A549 (cell line): Measurements from ENCODE around the gene NFATC4. TPM values are rescaled to one million over a fixed set of nuclear protein-coding genes. Genes with fewer than 3 reads are reported as not detected.

Experiments used
- ATAC-seq, 2 experiments: fragments of 200-7000 bp in 1 of 2; fragments of >200 bp in 1 of 2; cut with Nextera tagmentation in 1 of 2; cut with Tn5 transposase in 1 of 2; 3 replicates each; pipeline versions ENCODE4 v1.8.0 to v1.9.1; 2018 to 2020; ENCODE audit warnings: mild to moderate bottlenecking in 1 of 2, moderate library complexity in 1 of 2
- CTCF ChIA-PET: fragments of 300-600 bp; sonication (Branson Sonifier 250); formaldehyde crosslinking; extraction: SDS; loops from one replicate; lab custom pipeline; 2021; ENCODE audit warnings: antibody characterized with exemption, inconsistent platforms; lab: Yijun Ruan, JAX
- POLR2A ChIA-PET: fragments of 350-600 bp; formaldehyde crosslinking; extraction: SDS; loops from one replicate; lab custom pipeline; 2021; ENCODE audit warnings: antibody characterized with exemption, inconsistent platforms; lab: Yijun Ruan, JAX
- DNase-seq, 2 experiments: peaks; one replicate each; pipeline versions ENCODE4 v3.0.0 to v3.0.0-alpha.2; 2011 to 2016; ENCODE audit warnings: low read depth in 1 of 2, low spot score in 1 of 2
- FAIRE-seq: peaks from 2 replicates; lab custom pipeline; 2011; peaks lifted over from hg19 to GRCh38; lab: Jason Lieb, UNC
- H3K27ac ChIP-seq, 2 experiments: fragments of >200 bp; sonication (Bioruptor Twin); formaldehyde crosslinking; 3 replicates each; pipeline ENCODE4 v1.5.1; 2016 to 2017
- H3K4me1 ChIP-seq: fragments of >200 bp; sonication (Bioruptor Twin); formaldehyde crosslinking; 3 replicates; pipeline ENCODE4 v1.6.1; 2016
- H3K4me2 ChIP-seq: fragments of >200 bp; sonication (Bioruptor Twin); formaldehyde crosslinking; 3 replicates; pipeline ENCODE4 v1.6.1; 2016
- H3K4me3 ChIP-seq: fragments of >200 bp; sonication (Bioruptor Twin); formaldehyde crosslinking; 3 replicates; pipeline ENCODE4 v1.5.1; 2016
- H3K9me3 ChIP-seq: fragments of >200 bp; sonication (Bioruptor Twin); formaldehyde crosslinking; 3 replicates; pipeline ENCODE4 v1.6.1; 2016
- CBX2 ChIP-seq: fragments of 200-600 bp; sonication (generic); IDR thresholded peaks from 2 replicates; pipeline ENCODE4 v1.6.1; 2016; ENCODE audit warnings: low read depth, mild to moderate bottlenecking, borderline replicate concordance
- CBX8 ChIP-seq: fragments of 200-600 bp; sonication (generic); IDR thresholded peaks from 2 replicates; pipeline ENCODE4 v1.6.1; 2016
- CEBPB ChIP-seq, 2 experiments: fragments of >200 bp in 1 of 2; sonication (Bioruptor Twin) in 1 of 2; formaldehyde crosslinking in 1 of 2; IDR thresholded peaks; 2 replicates each; pipeline ENCODE4 v1.6.1; 2012 to 2016
- CHD2 ChIP-seq: fragments of 150-350 bp; IDR thresholded peaks from 2 replicates; pipeline ENCODE4 v1.6.1; 2014; ENCODE audit warnings: low read length; ENCODE audit not compliant: partially characterized antibody
- HOXB5 ChIP-seq: fragments of 250-450 bp; sonication (Bioruptor Pico); IDR thresholded peaks from 2 replicates; pipeline ENCODE4 v1.5.0; 2020; ENCODE audit warnings: mild to moderate bottlenecking, moderate library complexity
- KDM1A ChIP-seq: fragments of 200-600 bp; sonication (generic); IDR thresholded peaks from 2 replicates; pipeline ENCODE4 v1.6.1; 2016; ENCODE audit warnings: low read depth, mild to moderate bottlenecking
- MAZ ChIP-seq: fragments of 150-350 bp; IDR thresholded peaks from 2 replicates; pipeline ENCODE4 v1.6.1; 2014; ENCODE audit warnings: antibody characterized with exemption, low read depth, low read length, borderline replicate concordance
- NPAS2 ChIP-seq: fragments of 250-450 bp; sonication (Bioruptor Pico); IDR thresholded peaks from 2 replicates; pipeline ENCODE4 v1.8.0; 2022; ENCODE audit warnings: mild to moderate bottlenecking, moderate library complexity, borderline replicate concordance
- PHF8 ChIP-seq: fragments of 200-600 bp; sonication (generic); IDR thresholded peaks from 2 replicates; pipeline ENCODE4 v1.6.1; 2016; ENCODE audit warnings: low read depth, mild to moderate bottlenecking, antibody characterized with exemption, moderate library complexity, borderline replicate concordance
- RARB ChIP-seq: fragments of 250-450 bp; sonication (Bioruptor Pico); IDR thresholded peaks from 2 replicates; pipeline ENCODE4 v1.8.0; 2021; ENCODE audit warnings: mild to moderate bottlenecking, moderate library complexity
- SREBF2 ChIP-seq: fragments of 450-650 bp; IDR thresholded peaks from 2 replicates; pipeline ENCODE4 v1.6.1; 2014; ENCODE audit warnings: mild to moderate bottlenecking, moderate library complexity
- TP53 ChIP-seq: fragments of 250-450 bp; sonication (Bioruptor Pico); IDR thresholded peaks from 2 replicates; pipeline ENCODE4 v1.5.0; 2021; ENCODE audit warnings: mild to moderate bottlenecking, moderate library complexity
- ZNF302 ChIP-seq: fragments of 250-450 bp; sonication (Bioruptor Pico); IDR thresholded peaks from 2 replicates; pipeline ENCODE4 v1.9.0; 2021; ENCODE audit warnings: inconsistent platforms, mild to moderate bottlenecking, moderate library complexity
- WGBS: methylation state at CpG from one replicate; pipeline ENCODE4 v1.1.6; 2017; ENCODE audit errors: missing lambda C conversion rate; 5-methylcytosine and 5-hydroxymethylcytosine counted together
- polyA plus RNA-seq, 4 experiments: library from polyadenylated mRNA; depleted of rRNA in 3 of 4; stranded (reverse); fragments of >200 nt; fragmentation: RNase III in 1 of 4; extraction: RNeasy Plus Mini Kit Qiagen cat#74134 plus additional on column Dnase treatment in 1 of 4; gene quantifications; 2 replicates in 3 of 4; 3 replicates in 1 of 4; pipeline ENCODE4 v1.2.3, GENCODE V29; 2011 to 2017
- TF ChIP-seq, protein P1 (sequence below): fragments of 250-450 bp; sonication (Bioruptor Pico); IDR thresholded peaks from 2 replicates; pipeline ENCODE4 v1.5.0; 2021; ENCODE audit warnings: mild to moderate bottlenecking, moderate library complexity, borderline replicate concordance
- TF ChIP-seq, protein P2 (sequence below): IDR thresholded peaks from 2 replicates; pipeline ENCODE4 v1.6.1; 2012
- TF ChIP-seq, protein P3 (sequence below): fragments of 200-600 bp; sonication (generic); IDR thresholded peaks from 2 replicates; pipeline ENCODE4 v1.6.1; 2016; ENCODE audit warnings: antibody characterized with exemption, mild to moderate bottlenecking, moderate library complexity

NFATC4 gene
- polyA plus RNA-seq, 2 of the 4 experiments (the other 2 are of a cell fraction): 0.04 to 0.32 TPM

DNA sequence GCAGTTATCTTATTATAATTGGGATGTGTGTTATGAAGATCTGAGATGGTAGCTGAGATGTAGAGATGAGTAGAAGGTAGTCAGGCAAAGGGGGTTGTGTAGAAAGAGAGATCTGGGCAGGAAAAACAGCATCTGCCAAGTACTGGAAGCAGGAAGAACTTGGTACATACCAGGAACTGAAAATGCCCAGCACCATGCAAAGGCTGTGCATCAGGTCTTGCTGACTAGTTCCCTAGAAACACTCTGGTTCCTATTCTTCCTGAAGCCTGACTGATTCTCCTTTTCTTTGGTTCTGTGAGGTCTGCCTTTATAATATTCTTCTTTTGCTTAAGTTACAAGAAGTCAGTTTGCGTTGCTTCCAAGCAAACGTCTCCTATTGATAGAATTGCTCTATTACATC lies 6.7 kb upstream of the NFATC4 start:
- POLR2A ChIA-PET: interaction anchor here (1.0 to 2.0 kb wide), 2 partner anchors 68 to 81 kb away, joined by 3 to 6 read pairs; partner anchors contain the start of genes CBLN3 and KHNYN
- peaks cover 7% of the 10 kb centered on the region; the same call in 2 of the 3 replicates for H3K4me1 ChIP-seq
- ATAC-seq: no peak
- 74% methylated on average over 2 of the region's 2 CpGs for WGBS
- no peak for DNase-seq
- no peak for TF ChIP-seq CBX8
- no peak for TF ChIP-seq KDM1A
- TF ChIP-seq SREBF2: no peak
- TF ChIP-seq CBX2: no peak
- TF ChIP-seq ZNF302: no peak
- TF ChIP-seq CHD2: no peak
- TF ChIP-seq RARB (CRISPR knock-in tag): no peak
- TF ChIP-seq MAZ: no peak
- TF ChIP-seq NPAS2 (CRISPR knock-in tag): no peak
- TF ChIP-seq CEBPB (IDR thresholded peaks at IDR 0.05): no peak
- no peak for TF ChIP-seq TP53 (CRISPR knock-in tag)
- no peak for TF ChIP-seq HOXB5 (CRISPR knock-in tag)
- TF ChIP-seq, all 56 proteins: peak for 0
- Histone ChIP-seq H3K27ac (no peak overlapping the region), H3K4me3 (no peak overlapping the region), H3K9me3 (no peaks in the 10 kb centered on the region), H3K4me2 (no peak overlapping the region)
- CTCF ChIA-PET: interaction anchor here (0.9 to 4.5 kb wide), 11 partner anchors 9 to 75 kb away, joined by 3 to 30 read pairs (median 4); no protein-coding TSS in a partner anchor
- FAIRE-seq: no peak

DNA sequence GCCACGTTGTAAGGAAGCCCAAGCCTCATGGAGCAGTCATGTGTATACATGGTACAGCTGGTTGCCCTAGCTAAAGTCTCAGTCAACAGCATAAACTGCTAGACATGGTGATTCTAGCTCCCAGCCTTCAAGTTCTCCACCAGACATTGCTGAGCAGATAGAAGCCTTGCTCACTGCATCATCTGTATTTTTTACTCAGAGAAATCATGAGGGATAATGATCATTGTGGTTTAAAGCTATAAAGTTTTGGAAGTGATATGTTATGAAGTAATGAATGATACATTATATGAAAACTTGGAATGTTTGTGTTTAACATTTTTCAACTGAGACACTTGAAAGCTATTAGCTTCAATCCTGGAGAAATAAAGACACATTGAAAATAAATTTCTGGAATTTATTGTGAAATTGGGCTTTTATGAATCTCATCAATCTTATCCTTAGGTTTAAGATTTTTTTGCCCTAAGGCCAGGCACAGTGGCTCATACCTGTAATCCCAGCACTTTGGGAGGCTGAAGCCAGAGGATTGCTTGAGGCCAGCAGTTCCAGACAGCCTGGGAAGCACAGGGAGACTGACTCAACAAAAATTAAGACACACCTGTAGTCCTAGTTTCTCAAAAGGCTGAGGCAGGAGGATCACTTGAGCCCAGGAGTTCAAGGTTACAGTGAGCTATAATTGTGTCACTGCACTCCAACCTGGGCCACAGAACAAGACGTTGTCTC lies 5.6 kb upstream of the NFATC4 start:
- Histone ChIP-seq H3K9me3 (no peaks in the 10 kb centered on the region), H3K4me1 (peaks cover 8% of the 10 kb centered on the region), H3K27ac (no peak overlapping the region), H3K4me2 (no peak overlapping the region)
- no peak for DNase-seq
- ATAC-seq: no peak
- POLR2A ChIA-PET: interaction anchor here (1.1 to 2.0 kb wide), 2 partner anchors 67 to 69 kb away, joined by 4 to 6 read pairs; partner anchors contain the start of genes CBLN3 and KHNYN
- 11% methylated on average over 2 of the region's 2 CpGs for WGBS
- TF ChIP-seq CBX2 (no peak), CHD2 (no peak), PHF8 (no peak), TP53 (CRISPR knock-in tag) (no peak), RARB (CRISPR knock-in tag) (no peak), NPAS2 (CRISPR knock-in tag) (no peak)
- TF ChIP-seq, protein P1, sequence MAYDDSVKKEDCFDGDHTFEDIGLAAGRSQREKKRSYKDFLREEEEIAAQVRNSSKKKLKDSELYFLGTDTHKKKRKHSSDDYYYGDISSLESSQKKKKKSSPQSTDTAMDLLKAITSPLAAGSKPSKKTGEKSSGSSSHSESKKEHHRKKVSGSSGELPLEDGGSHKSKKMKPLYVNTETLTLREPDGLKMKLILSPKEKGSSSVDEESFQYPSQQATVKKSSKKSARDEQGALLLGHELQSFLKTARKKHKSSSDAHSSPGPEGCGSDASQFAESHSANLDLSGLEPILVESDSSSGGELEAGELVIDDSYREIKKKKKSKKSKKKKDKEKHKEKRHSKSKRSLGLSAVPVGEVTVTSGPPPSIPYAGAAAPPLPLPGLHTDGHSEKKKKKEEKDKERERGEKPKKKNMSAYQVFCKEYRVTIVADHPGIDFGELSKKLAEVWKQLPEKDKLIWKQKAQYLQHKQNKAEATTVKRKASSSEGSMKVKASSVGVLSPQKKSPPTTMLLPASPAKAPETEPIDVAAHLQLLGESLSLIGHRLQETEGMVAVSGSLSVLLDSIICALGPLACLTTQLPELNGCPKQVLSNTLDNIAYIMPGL (CRISPR knock-in tag): no peak
- TF ChIP-seq, protein P2, sequence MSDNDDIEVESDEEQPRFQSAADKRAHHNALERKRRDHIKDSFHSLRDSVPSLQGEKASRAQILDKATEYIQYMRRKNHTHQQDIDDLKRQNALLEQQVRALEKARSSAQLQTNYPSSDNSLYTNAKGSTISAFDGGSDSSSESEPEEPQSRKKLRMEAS: no peak
- TF ChIP-seq, protein P3, sequence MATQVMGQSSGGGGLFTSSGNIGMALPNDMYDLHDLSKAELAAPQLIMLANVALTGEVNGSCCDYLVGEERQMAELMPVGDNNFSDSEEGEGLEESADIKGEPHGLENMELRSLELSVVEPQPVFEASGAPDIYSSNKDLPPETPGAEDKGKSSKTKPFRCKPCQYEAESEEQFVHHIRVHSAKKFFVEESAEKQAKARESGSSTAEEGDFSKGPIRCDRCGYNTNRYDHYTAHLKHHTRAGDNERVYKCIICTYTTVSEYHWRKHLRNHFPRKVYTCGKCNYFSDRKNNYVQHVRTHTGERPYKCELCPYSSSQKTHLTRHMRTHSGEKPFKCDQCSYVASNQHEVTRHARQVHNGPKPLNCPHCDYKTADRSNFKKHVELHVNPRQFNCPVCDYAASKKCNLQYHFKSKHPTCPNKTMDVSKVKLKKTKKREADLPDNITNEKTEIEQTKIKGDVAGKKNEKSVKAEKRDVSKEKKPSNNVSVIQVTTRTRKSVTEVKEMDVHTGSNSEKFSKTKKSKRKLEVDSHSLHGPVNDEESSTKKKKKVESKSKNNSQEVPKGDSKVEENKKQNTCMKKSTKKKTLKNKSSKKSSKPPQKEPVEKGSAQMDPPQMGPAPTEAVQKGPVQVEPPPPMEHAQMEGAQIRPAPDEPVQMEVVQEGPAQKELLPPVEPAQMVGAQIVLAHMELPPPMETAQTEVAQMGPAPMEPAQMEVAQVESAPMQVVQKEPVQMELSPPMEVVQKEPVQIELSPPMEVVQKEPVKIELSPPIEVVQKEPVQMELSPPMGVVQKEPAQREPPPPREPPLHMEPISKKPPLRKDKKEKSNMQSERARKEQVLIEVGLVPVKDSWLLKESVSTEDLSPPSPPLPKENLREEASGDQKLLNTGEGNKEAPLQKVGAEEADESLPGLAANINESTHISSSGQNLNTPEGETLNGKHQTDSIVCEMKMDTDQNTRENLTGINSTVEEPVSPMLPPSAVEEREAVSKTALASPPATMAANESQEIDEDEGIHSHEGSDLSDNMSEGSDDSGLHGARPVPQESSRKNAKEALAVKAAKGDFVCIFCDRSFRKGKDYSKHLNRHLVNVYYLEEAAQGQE: no peak
- TF ChIP-seq, all 56 proteins: peak for 0
- CTCF ChIA-PET: interaction anchor here (0.6 to 4.5 kb wide), 14 partner anchors 8 to 74 kb away, joined by 3 to 30 read pairs (median 4); partner anchors contain the start of genes ADCY4 and CIDEB
- H3K4me3 ChIP-seq: no peak overlapping the region
- FAIRE-seq: no peak
